K562 (cell line): ENCODE data around the gene DCAF6. TPM values are rescaled to one million over a fixed set of nuclear protein-coding genes. Genes with fewer than 3 reads are reported as not detected.

Source experiments
- BRF1 ChIP-seq: IDR thresholded peaks from 3 replicates; pipeline ENCODE4 v1.6.1; 2011; ENCODE audit warnings: borderline replicate concordance, mild to moderate bottlenecking; ENCODE audit not compliant: insufficient read length; ENCODE audit errors: extremely low read depth
- CEBPG ChIP-seq, 3 experiments: fragments of 200-800 bp in 1 of 3; sonication (Bioruptor generic) in 1 of 3; sonication (generic) in 1 of 3; formaldehyde crosslinking in 1 of 3; IDR thresholded peaks in 2 of 3; conservative IDR thresholded peaks in 1 of 3; 2 replicates each; pipeline versions ENCODE4 v1.6.1 to v1.8.0; 2016 to 2022; ENCODE audit warnings: missing compliant biosample characterization in 2 of 3, missing genetic modification characterization in 2 of 3, mild to moderate bottlenecking in 1 of 3, missing genetic modification reagents in 1 of 3
- GATA2 ChIP-seq: sonication (generic); formaldehyde crosslinking; IDR thresholded peaks from 2 replicates; pipeline ENCODE4 v1.4.0; 2020; ENCODE audit warnings: mild to moderate bottlenecking, missing genetic modification reagents
- HDAC2 ChIP-seq: fragments of 450-650 bp; IDR thresholded peaks from 2 replicates; pipeline ENCODE4 v1.6.1; 2016; ENCODE audit warnings: mild to moderate bottlenecking
- PHB ChIP-seq: fragments of 250-450 bp; sonication (Bioruptor Pico); IDR thresholded peaks from 2 replicates; pipeline ENCODE4 v1.5.0; 2021
- POLR2AphosphoS5 ChIP-seq: IDR thresholded peaks from 2 replicates; pipeline ENCODE4 v1.6.1; 2011; ENCODE audit warnings: mild to moderate bottlenecking, low read depth, low read length, moderate library complexity; ENCODE audit not compliant: control insufficient read depth, insufficient read depth
- SMAD4 ChIP-seq: fragments of 250-450 bp; sonication (Bioruptor Pico); conservative IDR thresholded peaks from 2 replicates; pipeline ENCODE4 v1.8.0; 2021; ENCODE audit warnings: inconsistent platforms, mild to moderate bottlenecking, moderate library complexity
- SNIP1 ChIP-seq: fragments of 450-650 bp; IDR thresholded peaks from 2 replicates; pipeline ENCODE4 v1.7.1; 2017; ENCODE audit warnings: low read depth, mild to moderate bottlenecking
- XRCC3 ChIP-seq: fragments of 450-650 bp; IDR thresholded peaks from 2 replicates; pipeline ENCODE4 v1.6.1; 2017; ENCODE audit warnings: mild to moderate bottlenecking, moderate library complexity
- ZFP36 ChIP-seq: fragments of 150-350 bp; IDR thresholded peaks from 2 replicates; pipeline ENCODE4 v1.6.1; 2018; ENCODE audit warnings: low read length, low read depth; ENCODE audit not compliant: partially characterized antibody
- ZNF124 ChIP-seq: sonication (generic); formaldehyde crosslinking; IDR thresholded peaks from 2 replicates; pipeline ENCODE4 v1.8.1; 2022; ENCODE audit warnings: missing genetic modification reagents
- ZNF253 ChIP-seq: fragments of 250-450 bp; sonication (Bioruptor Pico); conservative IDR thresholded peaks from 2 replicates; pipeline ENCODE4 v1.6.1; 2021; ENCODE audit warnings: mild to moderate bottlenecking
- ZNF3 ChIP-seq: fragments of 250-450 bp; sonication (Bioruptor Pico); IDR thresholded peaks from 2 replicates; pipeline ENCODE4 v1.5.0; 2021; ENCODE audit warnings: mild to moderate bottlenecking, moderate library complexity
- ZNF79 ChIP-seq: fragments of 250-450 bp; sonication (Bioruptor Pico); IDR thresholded peaks from 2 replicates; pipeline ENCODE4 v1.4.0; 2020; ENCODE audit warnings: low read depth, mild to moderate bottlenecking, moderate library complexity
- polyA plus RNA-seq, 8 experiments: library from polyadenylated mRNA; depleted of rRNA in 4 of 8; stranded (reverse) in 5 of 8; unstranded in 3 of 8; fragments of >200 nt; fragmentation: Nextera tagmentation in 2 of 8; fragmentation: Illumina TruSeq in 1 of 8; extraction: Ambion mirVana in 2 of 8; extraction: Trizol in 1 of 8; gene quantifications; 2 replicates each; pipeline versions ENCODE4 v1.2.1 to v1.2.3, GENCODE V29; 2011 to 2014; ENCODE audit warnings: inconsistent platforms in 1 of 8, missing spikeins in 1 of 8
- total RNA-seq, 7 experiments: library from RNA; depleted of rRNA in 6 of 7; stranded (reverse); fragments of >200 nt in 6 of 7; fragmentation: Illumina TruSeq in 2 of 7; extraction: Trizol in 2 of 7; gene quantifications; 2 replicates each; pipeline versions ENCODE4 v1.2.1 to v1.2.3, GENCODE V29; 2011 to 2021; ENCODE audit warnings: low replicate concordance in 1 of 7
- TF ChIP-seq, protein P1 (sequence below), 2 experiments: fragments of 450-650 bp; conservative IDR thresholded peaks; 2 replicates each; pipeline ENCODE4 v1.6.1; 2017; ENCODE audit warnings: mild to moderate bottlenecking in 2 of 2, moderate library complexity in 2 of 2
- TF ChIP-seq, protein P2 (sequence below): sonication (generic); formaldehyde crosslinking; IDR thresholded peaks from 2 replicates; pipeline ENCODE4 v1.8.1; 2023; ENCODE audit warnings: mild to moderate bottlenecking, missing genetic modification reagents
- TF ChIP-seq, protein P3 (sequence below): fragments of 250-450 bp; sonication (Bioruptor Pico); IDR thresholded peaks from 2 replicates; pipeline ENCODE4 v1.9.0; 2021; ENCODE audit warnings: mild to moderate bottlenecking, inconsistent platforms
- TF ChIP-seq, protein P4 (sequence below): fragments of 450-650 bp; formaldehyde crosslinking; IDR thresholded peaks from 2 replicates; pipeline ENCODE4 v1.4.0; 2020; ENCODE audit warnings: mild to moderate bottlenecking, moderate library complexity

Gene DCAF6
- total and polyA plus RNA-seq, 9 of the 15 experiments (the other 6 are each of a cell fraction or from before 2014, with no cell fraction given): 19.1 to 102 (median 46.3) TPM

DNA sequence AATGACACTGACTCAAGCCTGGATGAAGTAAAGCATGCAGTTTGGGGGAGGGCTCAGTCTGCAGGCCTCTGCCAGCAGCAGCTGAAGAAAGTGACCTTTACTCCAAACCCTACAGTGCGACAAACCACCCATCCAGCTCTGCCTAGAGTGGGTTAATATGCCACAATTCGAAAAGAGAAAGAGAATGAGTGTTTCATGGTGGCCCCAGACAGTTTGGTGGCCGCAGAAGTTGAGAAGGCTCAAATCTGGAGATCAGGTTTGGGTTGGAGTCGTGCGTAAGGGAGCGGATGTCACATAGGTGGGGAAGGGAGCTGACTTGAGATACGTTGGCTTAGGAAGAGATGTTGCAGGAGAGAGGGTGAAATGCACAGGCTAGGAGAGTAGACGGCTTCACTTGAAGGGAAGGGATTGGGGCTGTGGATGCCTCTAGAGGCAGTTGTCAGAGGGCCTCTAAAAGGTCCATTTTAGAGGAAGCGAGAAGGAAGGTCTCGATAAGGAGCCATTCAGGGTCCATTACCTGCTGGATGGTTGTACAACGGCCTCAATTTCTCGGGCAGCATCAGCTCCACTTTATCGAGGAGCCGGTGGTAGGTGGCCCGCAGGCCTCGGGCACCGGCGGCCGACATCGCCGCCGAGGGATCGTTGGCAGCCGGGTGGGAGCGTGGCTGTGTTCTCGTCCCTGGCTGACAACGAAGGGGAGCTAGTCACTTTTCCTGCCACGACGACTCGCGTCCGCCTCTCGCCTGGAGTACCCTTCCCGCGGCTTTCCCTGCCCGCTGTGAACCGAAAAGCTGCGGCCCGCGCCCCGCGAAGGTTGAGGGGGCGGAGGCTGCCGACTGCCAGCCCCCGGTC, 1.0 kb upstream of the DCAF6 start (continued):
- TF ChIP-seq CEBPG (CRISPR knock-in tag; IDR thresholded peaks at IDR 0.05) (no peak), CEBPG (tag; conservative IDR thresholded peaks at IDR 0.05 in 1 of 2, IDR thresholded peaks at IDR 0.05 in 1 of 2) (no peak), ZNF124 (CRISPR knock-in tag) (no peak), SNIP1 (no peak), ZNF79 (CRISPR knock-in tag) (no peak), PHB (no peak; the same call in 1 of the 2 replicates), ZFP36 (no peak), ZNF253 (CRISPR knock-in tag) (no peak), POLR2AphosphoS5 (peak; percentile 86), GATA2 (CRISPR knock-in tag) (no peak), HDAC2 (peak; percentile 60; the same call in 1 of the 2 replicates), SMAD4 (no peak; the same call in 1 of the 2 replicates), BRF1 (no peak), ZNF3 (CRISPR knock-in tag) (no peak), XRCC3 (no peak)
- TF ChIP-seq, protein P1, sequence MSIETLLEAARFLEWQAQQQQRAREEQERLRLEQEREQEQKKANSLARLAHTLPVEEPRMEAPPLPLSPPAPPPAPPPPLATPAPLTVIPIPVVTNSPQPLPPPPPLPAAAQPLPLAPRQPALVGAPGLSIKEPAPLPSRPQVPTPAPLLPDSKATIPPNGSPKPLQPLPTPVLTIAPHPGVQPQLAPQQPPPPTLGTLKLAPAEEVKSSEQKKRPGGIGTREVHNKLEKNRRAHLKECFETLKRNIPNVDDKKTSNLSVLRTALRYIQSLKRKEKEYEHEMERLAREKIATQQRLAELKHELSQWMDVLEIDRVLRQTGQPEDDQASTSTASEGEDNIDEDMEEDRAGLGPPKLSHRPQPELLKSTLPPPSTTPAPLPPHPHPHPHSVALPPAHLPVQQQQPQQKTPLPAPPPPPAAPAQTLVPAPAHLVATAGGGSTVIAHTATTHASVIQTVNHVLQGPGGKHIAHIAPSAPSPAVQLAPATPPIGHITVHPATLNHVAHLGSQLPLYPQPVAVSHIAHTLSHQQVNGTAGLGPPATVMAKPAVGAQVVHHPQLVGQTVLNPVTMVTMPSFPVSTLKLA (conservative IDR thresholded peaks at IDR 0.05): peak in 1 of 2 experiments; percentile 15; a peak in 1 of 4 replicates
- TF ChIP-seq, protein P2, sequence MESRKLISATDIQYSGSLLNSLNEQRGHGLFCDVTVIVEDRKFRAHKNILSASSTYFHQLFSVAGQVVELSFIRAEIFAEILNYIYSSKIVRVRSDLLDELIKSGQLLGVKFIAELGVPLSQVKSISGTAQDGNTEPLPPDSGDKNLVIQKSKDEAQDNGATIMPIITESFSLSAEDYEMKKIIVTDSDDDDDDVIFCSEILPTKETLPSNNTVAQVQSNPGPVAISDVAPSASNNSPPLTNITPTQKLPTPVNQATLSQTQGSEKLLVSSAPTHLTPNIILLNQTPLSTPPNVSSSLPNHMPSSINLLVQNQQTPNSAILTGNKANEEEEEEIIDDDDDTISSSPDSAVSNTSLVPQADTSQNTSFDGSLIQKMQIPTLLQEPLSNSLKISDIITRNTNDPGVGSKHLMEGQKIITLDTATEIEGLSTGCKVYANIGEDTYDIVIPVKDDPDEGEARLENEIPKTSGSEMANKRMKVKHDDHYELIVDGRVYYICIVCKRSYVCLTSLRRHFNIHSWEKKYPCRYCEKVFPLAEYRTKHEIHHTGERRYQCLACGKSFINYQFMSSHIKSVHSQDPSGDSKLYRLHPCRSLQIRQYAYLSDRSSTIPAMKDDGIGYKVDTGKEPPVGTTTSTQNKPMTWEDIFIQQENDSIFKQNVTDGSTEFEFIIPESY (CRISPR knock-in tag): no peak
- TF ChIP-seq, protein P3, sequence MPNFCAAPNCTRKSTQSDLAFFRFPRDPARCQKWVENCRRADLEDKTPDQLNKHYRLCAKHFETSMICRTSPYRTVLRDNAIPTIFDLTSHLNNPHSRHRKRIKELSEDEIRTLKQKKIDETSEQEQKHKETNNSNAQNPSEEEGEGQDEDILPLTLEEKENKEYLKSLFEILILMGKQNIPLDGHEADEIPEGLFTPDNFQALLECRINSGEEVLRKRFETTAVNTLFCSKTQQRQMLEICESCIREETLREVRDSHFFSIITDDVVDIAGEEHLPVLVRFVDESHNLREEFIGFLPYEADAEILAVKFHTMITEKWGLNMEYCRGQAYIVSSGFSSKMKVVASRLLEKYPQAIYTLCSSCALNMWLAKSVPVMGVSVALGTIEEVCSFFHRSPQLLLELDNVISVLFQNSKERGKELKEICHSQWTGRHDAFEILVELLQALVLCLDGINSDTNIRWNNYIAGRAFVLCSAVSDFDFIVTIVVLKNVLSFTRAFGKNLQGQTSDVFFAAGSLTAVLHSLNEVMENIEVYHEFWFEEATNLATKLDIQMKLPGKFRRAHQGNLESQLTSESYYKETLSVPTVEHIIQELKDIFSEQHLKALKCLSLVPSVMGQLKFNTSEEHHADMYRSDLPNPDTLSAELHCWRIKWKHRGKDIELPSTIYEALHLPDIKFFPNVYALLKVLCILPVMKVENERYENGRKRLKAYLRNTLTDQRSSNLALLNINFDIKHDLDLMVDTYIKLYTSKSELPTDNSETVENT (CRISPR knock-in tag): peak; percentile 73; the same call in 1 of the 2 replicates
- TF ChIP-seq, protein P4, sequence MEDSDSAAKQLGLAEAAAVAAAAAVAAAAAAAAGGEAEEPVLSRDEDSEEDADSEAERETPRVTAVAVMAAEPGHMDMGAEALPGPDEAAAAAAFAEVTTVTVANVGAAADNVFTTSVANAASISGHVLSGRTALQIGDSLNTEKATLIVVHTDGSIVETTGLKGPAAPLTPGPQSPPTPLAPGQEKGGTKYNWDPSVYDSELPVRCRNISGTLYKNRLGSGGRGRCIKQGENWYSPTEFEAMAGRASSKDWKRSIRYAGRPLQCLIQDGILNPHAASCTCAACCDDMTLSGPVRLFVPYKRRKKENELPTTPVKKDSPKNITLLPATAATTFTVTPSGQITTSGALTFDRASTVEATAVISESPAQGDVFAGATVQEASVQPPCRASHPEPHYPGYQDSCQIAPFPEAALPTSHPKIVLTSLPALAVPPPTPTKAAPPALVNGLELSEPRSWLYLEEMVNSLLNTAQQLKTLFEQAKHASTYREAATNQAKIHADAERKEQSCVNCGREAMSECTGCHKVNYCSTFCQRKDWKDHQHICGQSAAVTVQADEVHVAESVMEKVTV: peak; percentile 33; the same call in 1 of the 2 replicates
